Measurements from ENCODE around the gene CCND1. TPM values are rescaled to one million over a fixed set of nuclear protein-coding genes. Genes with fewer than 3 reads are reported as not detected.

The CCND1 gene
- total and polyA plus RNA-seq, 2 experiments from 2014 or later: 80.2 to 81.9 TPM

GRCh38 chr11:69639831-69640230 lies 1.1 kb upstream of the CCND1 start:
- Histone ChIP-seq H3K27me3 (peaks cover 12% of the 10 kb centered on the region), H3K27ac (no peak overlapping the region), H4K20me1 (ENCODE audit: insufficient read depth, poor library complexity, severe bottlenecking) (peaks cover 12% of the 10 kb centered on the region), H3K9me2 (replicated peaks; ENCODE audit: insufficient read depth) (no peaks in the 10 kb centered on the region), H2AFZ (peak overlapping the region; percentile 12), H3K79me2 (peaks cover 34% of the 10 kb centered on the region), H3K36me3 (replicated peaks; ENCODE audit: insufficient read depth, low read depth) (no peaks in the 10 kb centered on the region), H3K9me3 (ENCODE audit: low read depth) (no peaks in the 10 kb centered on the region), H3K4me3 (peak overlapping the region; percentile 45), H3K4me1 (ENCODE audit: insufficient read depth) (peaks cover 60% of the 10 kb centered on the region), H3K4me2 (peak overlapping the region; percentile 92)
- 6% methylated on average over 9 of the region's 9 CpGs for WGBS (ENCODE audit: low lambda C conversion rate, missing lambda C conversion rate)
- TF ChIP-seq EZH2phosphoT487 (IDR thresholded peaks at IDR 0.05; ENCODE audit: low read depth, severe bottlenecking, unreplicated experiment) (no peak), EZH2 (IDR thresholded peaks at IDR 0.05; ENCODE audit: borderline replicate concordance) (no peak), CTCF (IDR thresholded peaks at IDR 0.05; ENCODE audit: poor library complexity) (no peak)
- no peak for DNase-seq (ENCODE audit: low spot score)

DNA sequence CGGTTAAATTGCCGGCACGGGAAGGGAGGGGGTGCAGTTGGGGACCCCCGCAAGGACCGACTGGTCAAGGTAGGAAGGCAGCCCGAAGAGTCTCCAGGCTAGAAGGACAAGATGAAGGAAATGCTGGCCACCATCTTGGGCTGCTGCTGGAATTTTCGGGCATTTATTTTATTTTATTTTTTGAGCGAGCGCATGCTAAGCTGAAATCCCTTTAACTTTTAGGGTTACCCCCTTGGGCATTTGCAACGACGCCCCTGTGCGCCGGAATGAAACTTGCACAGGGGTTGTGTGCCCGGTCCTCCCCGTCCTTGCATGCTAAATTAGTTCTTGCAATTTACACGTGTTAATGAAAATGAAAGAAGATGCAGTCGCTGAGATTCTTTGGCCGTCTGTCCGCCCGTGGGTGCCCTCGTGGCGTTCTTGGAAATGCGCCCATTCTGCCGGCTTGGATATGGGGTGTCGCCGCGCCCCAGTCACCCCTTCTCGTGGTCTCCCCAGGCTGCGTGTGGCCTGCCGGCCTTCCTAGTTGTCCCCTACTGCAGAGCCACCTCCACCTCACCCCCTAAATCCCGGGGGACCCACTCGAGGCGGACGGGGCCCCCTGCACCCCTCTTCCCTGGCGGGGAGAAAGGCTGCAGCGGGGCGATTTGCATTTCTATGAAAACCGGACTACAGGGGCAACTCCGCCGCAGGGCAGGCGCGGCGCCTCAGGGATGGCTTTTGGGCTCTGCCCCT lies 529 bp upstream of the CCND1 start:
- Histone ChIP-seq H3K27me3 (peaks cover 12% of the 10 kb centered on the region), H3K79me2 (peaks cover 39% of the 10 kb centered on the region), H3K4me1 (ENCODE audit: insufficient read depth) (peaks cover 61% of the 10 kb centered on the region)

GRCh38 chr11:69641681-69642548 lies 959 bp downstream of the CCND1 start:
- peak overlapping the region; percentile 81 for H2AFZ ChIP-seq
- peak overlapping the region; percentile 94 for H3K27ac ChIP-seq
- peaks cover 39% of the 10 kb centered on the region for H3K79me2 ChIP-seq
- TF ChIP-seq EZH2phosphoT487 (IDR thresholded peaks at IDR 0.05; ENCODE audit: low read depth, severe bottlenecking, unreplicated experiment) (no peak), EZH2 (IDR thresholded peaks at IDR 0.05; ENCODE audit: borderline replicate concordance) (no peak), CTCF (IDR thresholded peaks at IDR 0.05; ENCODE audit: poor library complexity) (no peak)
- peak overlapping the region; percentile 92 for H3K4me2 ChIP-seq
- WGBS (ENCODE audit: low lambda C conversion rate, missing lambda C conversion rate): under 1% methylated on average over 36 of the region's 68 CpGs
- no peaks in the 10 kb centered on the region for H3K9me2 ChIP-seq (replicated peaks; ENCODE audit: insufficient read depth)
- DNase-seq (ENCODE audit: low spot score): no peak
- no peaks in the 10 kb centered on the region for H3K36me3 ChIP-seq (replicated peaks; ENCODE audit: insufficient read depth, low read depth)
- H4K20me1 ChIP-seq (ENCODE audit: insufficient read depth, poor library complexity, severe bottlenecking): peaks cover 15% of the 10 kb centered on the region
- H3K4me3 ChIP-seq: peak overlapping the region; percentile 85
- peaks cover 51% of the 10 kb centered on the region for H3K4me1 ChIP-seq (ENCODE audit: insufficient read depth)
- peaks cover 10% of the 10 kb centered on the region for H3K27me3 ChIP-seq
- no peaks in the 10 kb centered on the region for H3K9me3 ChIP-seq (ENCODE audit: low read depth)

More for the DNA sequence above, 529 bp upstream of the CCND1 start:
- TF ChIP-seq EZH2phosphoT487 (IDR thresholded peaks at IDR 0.05; ENCODE audit: low read depth, severe bottlenecking, unreplicated experiment): no peak
- TF ChIP-seq CTCF (IDR thresholded peaks at IDR 0.05; ENCODE audit: poor library complexity): no peak
- TF ChIP-seq EZH2 (IDR thresholded peaks at IDR 0.05; ENCODE audit: borderline replicate concordance): no peak
- Histone ChIP-seq H3K4me3 (peak overlapping the region; percentile 45), H3K9me3 (ENCODE audit: low read depth) (no peaks in the 10 kb centered on the region), H3K36me3 (replicated peaks; ENCODE audit: insufficient read depth, low read depth) (no peaks in the 10 kb centered on the region), H4K20me1 (ENCODE audit: insufficient read depth, poor library complexity, severe bottlenecking) (peaks cover 15% of the 10 kb centered on the region), H3K27ac (peak overlapping the region; percentile 50), H3K4me2 (peak overlapping the region; percentile 92), H2AFZ (peak overlapping the region; percentile 12), H3K9me2 (replicated peaks; ENCODE audit: insufficient read depth) (no peaks in the 10 kb centered on the region)
- no peak for DNase-seq (ENCODE audit: low spot score)
- WGBS (ENCODE audit: low lambda C conversion rate, missing lambda C conversion rate): 5% methylated on average over 36 of the region's 43 CpGs

Measured in hepatocyte (in vitro differentiated cells).